ENCODE results near the gene MVB12B.

DNA sequence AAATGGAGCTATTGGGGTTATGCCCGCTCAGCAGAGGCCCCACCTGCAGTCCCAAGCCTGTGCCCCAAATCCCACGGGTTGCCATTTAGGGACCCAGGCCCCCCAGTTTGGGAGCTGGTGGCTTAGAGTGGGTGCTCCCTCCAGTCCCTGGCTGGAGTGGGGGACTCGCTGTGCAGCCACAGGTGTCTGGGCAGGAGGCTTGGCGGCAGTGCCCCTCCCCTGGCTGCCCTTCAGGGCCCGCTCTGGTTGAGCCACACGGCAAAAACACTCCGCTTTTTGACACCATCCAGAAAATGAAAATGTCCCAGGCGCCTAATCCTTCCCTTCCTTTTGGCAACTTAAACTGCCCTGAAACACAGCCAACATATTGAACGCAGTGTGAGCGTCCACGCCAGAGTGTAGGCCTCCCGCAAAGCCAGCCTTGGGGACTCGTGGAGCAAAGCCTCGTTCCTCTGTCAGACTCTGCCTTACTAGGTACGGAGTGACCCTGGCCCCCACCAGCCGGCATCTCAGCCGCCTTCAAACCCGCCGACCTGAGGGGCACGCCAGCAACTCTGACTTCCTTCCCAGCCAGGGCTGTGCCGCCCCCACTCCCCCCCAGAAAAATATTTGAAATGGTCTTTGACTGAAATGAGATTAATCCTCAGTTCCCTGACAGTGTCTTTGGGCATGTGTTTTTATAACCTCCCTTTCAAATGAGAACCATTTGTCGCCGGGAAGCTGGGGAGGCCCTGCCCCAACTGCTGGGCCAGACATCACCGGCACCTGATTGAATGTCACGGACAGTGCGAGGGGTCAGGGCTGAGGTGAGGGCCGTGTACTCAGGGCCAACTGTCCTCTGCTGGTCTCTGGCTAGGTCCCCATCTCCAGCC lies 188.6 kb downstream of the MVB12B start:
- TF ChIP-seq, protein P1, sequence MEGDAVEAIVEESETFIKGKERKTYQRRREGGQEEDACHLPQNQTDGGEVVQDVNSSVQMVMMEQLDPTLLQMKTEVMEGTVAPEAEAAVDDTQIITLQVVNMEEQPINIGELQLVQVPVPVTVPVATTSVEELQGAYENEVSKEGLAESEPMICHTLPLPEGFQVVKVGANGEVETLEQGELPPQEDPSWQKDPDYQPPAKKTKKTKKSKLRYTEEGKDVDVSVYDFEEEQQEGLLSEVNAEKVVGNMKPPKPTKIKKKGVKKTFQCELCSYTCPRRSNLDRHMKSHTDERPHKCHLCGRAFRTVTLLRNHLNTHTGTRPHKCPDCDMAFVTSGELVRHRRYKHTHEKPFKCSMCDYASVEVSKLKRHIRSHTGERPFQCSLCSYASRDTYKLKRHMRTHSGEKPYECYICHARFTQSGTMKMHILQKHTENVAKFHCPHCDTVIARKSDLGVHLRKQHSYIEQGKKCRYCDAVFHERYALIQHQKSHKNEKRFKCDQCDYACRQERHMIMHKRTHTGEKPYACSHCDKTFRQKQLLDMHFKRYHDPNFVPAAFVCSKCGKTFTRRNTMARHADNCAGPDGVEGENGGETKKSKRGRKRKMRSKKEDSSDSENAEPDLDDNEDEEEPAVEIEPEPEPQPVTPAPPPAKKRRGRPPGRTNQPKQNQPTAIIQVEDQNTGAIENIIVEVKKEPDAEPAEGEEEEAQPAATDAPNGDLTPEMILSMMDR (IDR thresholded peaks at IDR 0.05 in 2 of 3, conservative IDR thresholded peaks at IDR 0.05 in 1 of 3; ENCODE audit: borderline replicate concordance in 1 of 3, insufficient read depth in 1 of 3, low read depth in 2 of 3, low read length in 2 of 3): no peak
- TF ChIP-seq ZFX (IDR thresholded peaks at IDR 0.05) (no peak), TCF7L2 (IDR thresholded peaks at IDR 0.05; ENCODE audit: borderline replicate concordance, extremely low read depth, insufficient read depth, insufficient read length) (no peak), POLR2A (IDR thresholded peaks at IDR 0.05; ENCODE audit: borderline replicate concordance, extremely low read depth, insufficient read depth, insufficient read length) (no peak), EZH2 (IDR thresholded peaks at IDR 0.05) (no peak), RAD21 (IDR thresholded peaks at IDR 0.05; ENCODE audit: low read depth) (no peak)

Measured in HCT116 (cell line).